PFSK-1 (cell line): ENCODE measurements around the gene VAMP5.

Source experiments
- POLR2AphosphoS5 ChIP-seq: IDR thresholded peaks from 2 replicates; pipeline ENCODE4 v1.6.1; 2012; ENCODE audit warnings: low read depth, mild to moderate bottlenecking, control low read depth, low read length, moderate library complexity
- REST ChIP-seq, 2 experiments: IDR thresholded peaks; 2 replicates each; pipeline versions ENCODE4 v1.6.1 to v1.8.0; 2011 to 2012; ENCODE audit warnings: low read depth in 2 of 2, low read length in 2 of 2, control low read depth in 1 of 2, inconsistent platforms in 1 of 2, mild to moderate bottlenecking in 1 of 2, moderate library complexity in 1 of 2; ENCODE audit not compliant: insufficient read depth in 1 of 2
- TAF1 ChIP-seq: IDR thresholded peaks from 2 replicates; pipeline ENCODE4 v1.6.1; 2012; ENCODE audit warnings: low read length, control low read depth, borderline replicate concordance; ENCODE audit not compliant: insufficient read depth

DNA sequence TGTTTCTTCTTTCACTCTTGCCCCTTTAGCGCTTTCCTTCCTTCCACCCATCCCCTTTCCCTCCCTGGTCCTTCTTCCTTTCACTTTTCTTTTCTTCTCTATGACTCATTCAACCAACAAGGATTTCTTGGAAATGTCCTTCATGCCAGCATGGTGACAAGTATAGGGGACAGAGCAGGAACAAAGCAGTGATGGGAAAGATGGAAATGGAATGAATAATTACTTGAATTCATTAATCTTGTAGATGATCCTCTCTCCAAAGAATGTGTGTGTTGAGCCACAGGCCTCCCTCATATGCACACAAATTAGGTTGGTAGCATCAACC is 1.5 kb downstream of the VAMP5 start:
- TF ChIP-seq TAF1 = no peak
- no peak for TF ChIP-seq REST (IDR thresholded peaks at IDR 0.05; ENCODE audit: insufficient read depth in 1 of 2, low read depth in 2 of 2, low read length in 2 of 2)
- no peak for TF ChIP-seq POLR2AphosphoS5
